ENCODE measurements around the gene ANKRD11.

Gene ANKRD11

GRCh38 chr16:89291776-89292175 lies 198.6 kb downstream of the ANKRD11 start:
- DNase-seq: no peak

GRCh38 chr16:89291363-89291762 lies 199.0 kb downstream of the ANKRD11 start:
- no peak for DNase-seq

GRCh38 chr16:89290887-89291286 lies 199.5 kb downstream of the ANKRD11 start:
- DNase-seq: no peak

GRCh38 chr16:89290472-89290871 lies 199.9 kb downstream of the ANKRD11 start:
- no peak for DNase-seq

GRCh38 chr16:89289428-89290395 lies 200.6 kb downstream of the ANKRD11 start:
- peak; percentile 81 for DNase-seq

GRCh38 chr16:89288966-89289365 lies 201.4 kb downstream of the ANKRD11 start:
- no peak for DNase-seq

- no peak for DNase-seq
Observed at GRCh38 chr16:89288577-89288844, 201.8 kb downstream of the ANKRD11 start.

GRCh38 chr16:89287777-89288576 lies 202.4 kb downstream of the ANKRD11 start:
- no peak for DNase-seq

- no peak for DNase-seq
Observed at GRCh38 chr16:89286096-89286495, 204.3 kb downstream of the ANKRD11 start.

GRCh38 chr16:89285381-89285780 lies 205.0 kb downstream of the ANKRD11 start:
- DNase-seq: no peak

- no peak for DNase-seq
Observed at GRCh38 chr16:89283449-89283848, 206.9 kb downstream of the ANKRD11 start.

- DNase-seq: no peak
Observed at GRCh38 chr16:89282523-89282922, 207.8 kb downstream of the ANKRD11 start.

GRCh38 chr16:89281829-89282228 lies 208.5 kb downstream of the ANKRD11 start:
- DNase-seq: no peak

GRCh38 chr16:89281189-89281577 lies 209.2 kb downstream of the ANKRD11 start:
- no peak for DNase-seq

- DNase-seq: no peak
Observed at GRCh38 chr16:89280546-89281188, 209.7 kb downstream of the ANKRD11 start.

- no peak for DNase-seq
Observed at GRCh38 chr16:89279666-89280481, 210.5 kb downstream of the ANKRD11 start.

- no peak for DNase-seq
Observed at GRCh38 chr16:89278441-89279240, 211.7 kb downstream of the ANKRD11 start.

- DNase-seq: no peak
Observed at GRCh38 chr16:89277641-89278341, 212.6 kb downstream of the ANKRD11 start.

- no peak for DNase-seq
Observed at GRCh38 chr16:89277049-89277448, 213.3 kb downstream of the ANKRD11 start.

GRCh38 chr16:89275837-89276720 lies 214.3 kb downstream of the ANKRD11 start:
- DNase-seq: no peak

Data from stimulated activated CD4-positive, alpha-beta T cell treated with anti-CD3 and anti-CD28 coated beads, Interleukin-15, amount 100 ng/mL, for 24 hours (primary cell).